ENCODE measurements around the gene ADGRA3.

Gene ADGRA3, protein sequence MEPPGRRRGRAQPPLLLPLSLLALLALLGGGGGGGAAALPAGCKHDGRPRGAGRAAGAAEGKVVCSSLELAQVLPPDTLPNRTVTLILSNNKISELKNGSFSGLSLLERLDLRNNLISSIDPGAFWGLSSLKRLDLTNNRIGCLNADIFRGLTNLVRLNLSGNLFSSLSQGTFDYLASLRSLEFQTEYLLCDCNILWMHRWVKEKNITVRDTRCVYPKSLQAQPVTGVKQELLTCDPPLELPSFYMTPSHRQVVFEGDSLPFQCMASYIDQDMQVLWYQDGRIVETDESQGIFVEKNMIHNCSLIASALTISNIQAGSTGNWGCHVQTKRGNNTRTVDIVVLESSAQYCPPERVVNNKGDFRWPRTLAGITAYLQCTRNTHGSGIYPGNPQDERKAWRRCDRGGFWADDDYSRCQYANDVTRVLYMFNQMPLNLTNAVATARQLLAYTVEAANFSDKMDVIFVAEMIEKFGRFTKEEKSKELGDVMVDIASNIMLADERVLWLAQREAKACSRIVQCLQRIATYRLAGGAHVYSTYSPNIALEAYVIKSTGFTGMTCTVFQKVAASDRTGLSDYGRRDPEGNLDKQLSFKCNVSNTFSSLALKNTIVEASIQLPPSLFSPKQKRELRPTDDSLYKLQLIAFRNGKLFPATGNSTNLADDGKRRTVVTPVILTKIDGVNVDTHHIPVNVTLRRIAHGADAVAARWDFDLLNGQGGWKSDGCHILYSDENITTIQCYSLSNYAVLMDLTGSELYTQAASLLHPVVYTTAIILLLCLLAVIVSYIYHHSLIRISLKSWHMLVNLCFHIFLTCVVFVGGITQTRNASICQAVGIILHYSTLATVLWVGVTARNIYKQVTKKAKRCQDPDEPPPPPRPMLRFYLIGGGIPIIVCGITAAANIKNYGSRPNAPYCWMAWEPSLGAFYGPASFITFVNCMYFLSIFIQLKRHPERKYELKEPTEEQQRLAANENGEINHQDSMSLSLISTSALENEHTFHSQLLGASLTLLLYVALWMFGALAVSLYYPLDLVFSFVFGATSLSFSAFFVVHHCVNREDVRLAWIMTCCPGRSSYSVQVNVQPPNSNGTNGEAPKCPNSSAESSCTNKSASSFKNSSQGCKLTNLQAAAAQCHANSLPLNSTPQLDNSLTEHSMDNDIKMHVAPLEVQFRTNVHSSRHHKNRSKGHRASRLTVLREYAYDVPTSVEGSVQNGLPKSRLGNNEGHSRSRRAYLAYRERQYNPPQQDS (N-terminal part only)

DNA sequence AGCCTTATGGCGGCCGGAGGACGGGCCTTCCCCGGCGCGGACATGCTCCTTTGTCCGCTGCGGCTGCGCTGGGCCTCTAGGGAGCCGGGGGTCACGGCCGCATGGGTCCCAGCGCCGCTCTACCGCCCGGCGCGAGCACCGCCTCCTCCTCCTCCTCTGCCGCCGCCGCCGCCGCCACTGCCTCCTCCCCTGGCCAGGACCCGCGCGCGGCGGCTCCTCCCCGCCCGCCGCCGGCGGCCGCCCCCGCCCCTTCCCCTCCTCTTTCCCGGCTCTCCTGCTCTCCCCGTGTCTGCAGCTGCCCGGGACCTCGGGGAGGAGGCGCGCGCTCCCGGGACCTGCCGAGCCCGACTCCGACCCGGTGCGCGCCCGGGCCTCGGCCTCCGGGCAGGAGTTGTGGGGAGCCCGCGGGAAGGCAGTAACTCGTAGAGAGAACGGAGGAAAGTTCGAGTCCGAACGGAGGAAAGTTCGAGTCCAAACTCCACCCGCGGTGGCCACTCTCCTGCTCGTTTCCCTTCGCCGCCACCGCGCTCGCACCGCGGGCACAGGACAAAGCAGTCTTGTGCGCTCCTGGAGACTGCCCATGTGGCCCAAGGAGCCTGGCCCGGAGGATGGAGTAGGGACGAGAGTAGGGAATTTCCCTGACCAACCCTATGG, at the start of gene ADGRA3:
Gene ADGRA3 (minus strand): TSS at position 179 of the 654 bp plus-strand sequence. CDS start 282 bp downstream, outside the sequence.
- DNase-seq, result peak; percentile 50 to 53

GRCh38 chr4:22556495-22556894, 40.6 kb upstream of the ADGRA3 start:
- DNase-seq, result no peak

DNA sequence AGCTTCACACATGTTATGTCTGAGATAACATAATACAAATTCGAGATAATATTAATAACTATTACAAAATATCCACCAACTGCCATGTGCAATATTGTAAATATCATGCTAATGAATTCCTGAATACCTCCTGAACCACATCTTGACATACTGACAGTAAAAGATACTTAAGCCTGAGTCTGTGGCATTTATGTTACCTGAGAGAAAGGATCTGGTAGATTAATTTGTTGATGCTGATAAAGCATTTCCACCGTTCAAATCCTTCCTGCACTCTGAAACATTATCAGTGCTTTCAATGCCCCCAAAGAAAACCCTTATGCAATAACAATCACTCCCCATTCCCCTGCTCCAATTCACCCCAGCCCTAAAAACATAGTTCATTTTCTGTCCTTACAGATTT, 38.8 kb upstream of the ADGRA3 start:
- DNase-seq, result no peak

DNA sequence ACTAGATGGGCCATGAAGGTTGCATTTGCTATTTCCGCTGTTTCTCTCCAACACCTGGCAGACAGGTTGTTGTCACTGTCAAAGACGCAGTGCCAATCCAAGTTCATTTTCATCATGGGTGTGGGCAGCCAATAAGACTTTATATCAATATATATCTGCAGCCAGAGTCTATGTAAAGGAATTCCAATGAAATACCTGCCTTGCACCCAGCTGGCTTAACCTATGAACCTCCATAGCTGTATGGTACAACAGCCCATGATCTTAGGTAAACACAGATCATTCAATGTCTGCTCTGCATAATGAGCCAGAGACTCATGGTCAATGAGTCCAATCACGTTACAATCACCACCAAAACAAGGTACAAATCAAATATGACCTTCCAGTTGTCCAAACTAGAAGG, 37.7 kb upstream of the ADGRA3 start:
- DNase-seq, result no peak

DNA sequence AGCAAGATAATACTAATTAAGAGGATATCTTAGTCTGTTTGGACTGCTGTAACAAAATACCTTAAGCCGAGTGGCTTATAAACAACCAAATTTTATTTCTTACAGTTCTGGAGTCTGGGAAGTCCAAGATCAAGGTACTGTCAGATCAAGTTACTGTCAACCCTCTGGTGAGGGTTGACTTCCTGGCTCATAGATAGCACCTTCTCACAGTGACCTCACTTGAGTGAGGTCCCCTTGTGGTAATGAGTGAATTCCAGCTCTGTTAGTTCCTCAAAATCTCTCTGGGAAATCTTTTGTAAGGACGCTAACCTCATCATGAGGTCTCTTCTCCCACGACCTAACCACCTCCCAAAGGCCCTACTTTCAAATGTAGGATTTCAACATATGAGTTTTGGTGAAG, 36.9 kb upstream of the ADGRA3 start:
- DNase-seq, result peak; percentile 41 to 59

DNA sequence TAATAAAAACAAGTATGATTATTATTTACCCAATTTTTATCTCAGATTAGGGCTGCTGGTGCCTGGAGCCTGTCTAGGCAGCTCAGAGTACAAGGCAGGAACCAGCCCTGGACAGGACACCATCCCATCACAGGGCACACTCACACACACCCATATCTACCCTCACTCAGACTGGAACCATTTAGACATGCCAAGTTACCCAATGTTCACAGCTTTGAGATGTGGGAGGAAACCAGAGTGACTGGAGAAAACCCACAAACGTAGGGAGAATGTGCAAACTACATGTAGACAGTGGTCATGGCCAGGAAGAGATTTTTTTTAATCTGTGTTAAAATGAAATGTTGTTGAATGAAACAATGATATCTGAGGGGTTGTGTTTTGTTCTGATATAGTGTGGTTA, 35.7 kb upstream of the ADGRA3 start:
- no peak for DNase-seq

- DNase-seq, result no peak
Measured at GRCh38 chr4:22546299-22546698, 30.4 kb upstream of the ADGRA3 start.

DNA sequence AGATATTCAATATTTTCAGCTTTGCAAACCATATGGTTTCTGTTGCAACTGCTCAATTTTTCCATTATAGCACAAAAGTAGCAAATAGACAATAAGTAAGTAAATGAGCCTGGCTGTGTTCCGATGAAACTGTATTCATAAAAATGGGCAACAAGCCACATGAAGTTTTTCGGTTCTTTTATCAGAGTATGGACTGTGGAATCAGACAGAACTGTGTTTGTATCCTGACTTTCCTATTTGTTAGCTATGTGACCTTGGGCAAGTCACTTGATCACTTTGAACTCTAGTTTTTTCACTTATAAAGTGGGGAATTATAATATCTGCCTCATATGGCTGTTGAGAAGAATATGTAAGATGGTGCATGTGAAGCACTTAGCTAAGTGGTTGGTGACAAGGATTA, 23.4 kb upstream of the ADGRA3 start:
- DNase-seq, result no peak

DNA sequence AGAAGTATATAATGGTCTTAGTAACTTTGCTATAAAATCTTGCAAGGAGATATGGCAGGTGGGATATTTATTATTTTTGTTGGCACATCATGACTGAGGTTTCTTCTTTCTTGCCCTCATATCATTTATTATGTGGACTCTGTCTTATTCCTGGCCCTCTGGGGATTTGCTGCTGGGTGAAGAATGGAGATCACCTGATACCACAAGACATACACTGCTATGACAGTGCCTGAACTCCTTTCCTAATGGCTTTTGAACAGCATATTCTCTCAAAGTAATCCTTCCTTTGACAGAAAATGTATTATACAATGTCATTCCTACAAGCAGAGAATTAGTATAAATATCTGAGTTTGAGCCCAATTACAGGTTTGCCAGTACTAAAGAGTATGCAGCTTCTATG, 22.0 kb upstream of the ADGRA3 start:
- DNase-seq, result no peak

DNA sequence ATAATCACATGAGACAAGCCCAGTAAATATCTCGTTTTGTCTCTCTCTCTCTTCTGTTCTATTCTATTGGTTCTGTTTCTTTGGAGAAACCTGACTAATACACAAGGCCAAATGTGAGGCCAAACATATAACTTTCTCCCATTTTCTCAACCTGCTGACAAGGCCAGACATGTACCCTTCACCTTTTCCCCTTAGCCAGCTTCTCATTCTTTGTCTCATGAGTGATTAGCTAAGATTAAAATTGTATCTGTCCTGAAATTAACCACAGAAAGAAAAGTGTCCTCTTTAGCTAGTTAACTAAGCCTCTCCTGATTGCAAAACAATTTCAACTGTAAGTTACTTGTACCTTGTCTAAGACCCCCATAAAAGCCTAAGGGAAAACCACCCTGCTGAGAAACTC, 18.5 kb upstream of the ADGRA3 start:
- DNase-seq, result no peak

DNA sequence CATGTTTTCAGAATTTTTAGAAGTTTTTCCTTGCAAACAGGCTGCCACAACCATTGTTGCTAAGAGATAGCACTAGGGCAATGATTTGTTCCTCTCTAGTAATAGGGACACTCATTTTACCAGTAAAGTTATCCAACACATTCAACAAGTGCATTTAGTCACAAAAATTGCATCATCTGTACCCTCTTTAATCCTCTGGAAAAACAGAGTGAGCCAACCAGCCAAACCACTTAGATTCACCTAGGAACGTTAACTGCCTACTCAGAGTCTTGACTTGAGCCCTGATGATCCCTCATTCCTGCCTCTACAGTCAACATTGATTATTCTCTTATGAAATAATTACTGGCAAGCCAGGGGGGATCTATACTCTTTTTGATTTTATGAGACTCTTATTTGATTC, 17.0 kb upstream of the ADGRA3 start:
- DNase-seq, result no peak

DNA sequence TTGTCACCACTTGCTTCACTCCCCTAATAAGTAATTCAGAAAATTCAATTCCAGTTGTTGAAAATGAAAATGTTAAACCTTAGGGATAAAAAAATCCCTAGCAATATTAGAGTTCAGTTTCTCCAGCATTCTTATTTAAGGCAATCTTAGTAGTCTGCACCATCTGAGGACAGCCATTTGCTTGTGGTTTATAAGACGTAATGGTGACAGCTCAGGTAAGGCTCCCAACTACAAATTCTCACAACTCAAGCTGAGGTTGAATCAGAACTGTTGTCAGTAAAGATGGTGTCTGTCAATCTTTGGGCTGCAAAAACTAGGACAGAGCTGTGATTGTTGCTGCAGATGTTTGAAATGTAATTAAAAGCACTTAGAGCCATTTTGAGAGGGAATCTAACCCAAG, 16.3 kb upstream of the ADGRA3 start:
- no peak for DNase-seq

DNA sequence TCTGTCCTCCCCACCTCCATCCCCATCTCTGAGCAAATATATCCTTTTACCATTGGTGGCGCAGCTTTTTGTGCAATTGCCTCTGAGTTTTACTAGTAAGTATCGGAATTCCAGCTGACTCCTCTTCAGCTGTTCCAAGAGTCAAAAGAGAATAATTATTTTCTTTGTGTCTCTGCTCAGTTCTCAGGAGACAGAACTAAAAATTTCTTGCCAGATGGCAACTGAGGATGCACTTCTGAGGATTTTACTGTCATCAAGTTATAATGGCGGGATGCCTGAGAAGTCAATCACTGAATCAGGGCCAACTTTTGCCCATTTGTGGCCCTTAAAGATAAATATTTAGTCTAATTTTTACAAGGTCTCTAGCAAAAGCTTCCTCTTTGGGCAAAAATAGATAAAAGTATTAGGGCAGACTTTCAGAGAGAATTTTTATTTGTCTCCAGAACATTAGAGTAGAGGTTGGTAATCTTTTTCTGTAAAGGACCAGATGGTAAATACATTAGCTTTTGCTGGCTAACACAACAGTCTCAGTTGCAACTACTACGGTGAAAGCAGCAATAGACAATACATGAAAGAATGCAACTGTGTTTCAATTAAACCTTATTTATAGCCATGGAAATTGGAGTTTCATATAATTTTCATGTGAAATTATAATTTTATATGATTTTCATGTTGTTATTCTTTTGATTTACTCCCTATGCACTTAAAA, 15.6 kb upstream of the ADGRA3 start:
- DNase-seq, result no peak

GRCh38 chr4:22524895-22525294, 9.0 kb upstream of the ADGRA3 start:
- DNase-seq, result no peak

DNA sequence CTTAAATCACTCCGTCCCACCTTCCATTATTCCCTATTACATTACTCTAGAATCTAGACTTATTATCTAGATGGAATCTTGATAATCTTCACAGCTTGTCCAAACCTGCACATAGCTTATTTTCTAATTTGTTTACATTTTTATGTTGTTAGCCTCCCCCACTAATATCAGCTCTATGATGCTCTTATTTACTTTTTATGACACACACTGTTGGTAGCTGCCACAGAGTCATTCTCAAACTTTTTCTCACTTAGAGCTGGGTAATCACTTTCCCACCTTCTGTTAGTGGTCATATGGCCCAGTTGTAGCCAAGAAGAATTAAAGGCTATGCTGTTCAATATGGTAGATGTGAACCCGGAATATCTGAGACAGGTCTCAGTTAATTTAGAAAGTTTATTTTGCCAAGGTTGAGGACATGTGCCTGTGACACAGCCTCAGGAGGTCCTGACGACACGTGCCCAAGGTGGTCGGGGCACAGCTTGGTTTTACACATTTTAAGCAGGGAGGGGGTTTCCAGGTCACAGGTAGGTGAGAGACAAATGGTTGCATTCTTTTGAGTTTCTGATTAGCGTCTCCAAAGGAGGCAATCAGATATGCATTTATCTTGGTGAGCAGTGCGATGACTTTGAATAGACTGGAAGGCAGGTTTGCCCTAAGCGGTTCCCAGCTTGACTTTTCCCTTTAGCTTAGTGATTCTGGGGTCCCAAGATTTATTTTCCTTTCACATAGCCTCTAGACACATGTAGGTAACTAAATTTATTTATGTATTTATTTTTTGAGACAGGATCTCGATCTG, 7.0 kb upstream of the ADGRA3 start:
- no peak for DNase-seq

DNA sequence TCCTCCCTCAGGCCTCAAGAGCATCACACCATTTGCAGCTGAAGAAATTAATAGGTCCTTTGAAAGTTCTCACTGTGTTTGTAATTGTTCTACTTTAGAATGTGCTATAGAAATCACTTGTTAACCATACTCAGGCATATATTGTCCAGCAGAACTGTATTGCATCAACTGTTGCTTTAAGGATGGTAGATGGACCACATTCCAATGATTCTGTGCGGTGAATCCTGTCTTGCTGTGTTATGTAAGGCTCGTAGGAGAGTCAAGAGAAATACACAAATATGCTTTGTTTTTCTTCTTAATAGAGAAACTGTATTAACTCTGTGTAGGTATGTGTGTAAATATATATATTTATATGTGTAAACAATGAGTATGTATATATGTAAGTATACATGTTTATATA, 6.3 kb upstream of the ADGRA3 start:
- DNase-seq, result no peak

DNA sequence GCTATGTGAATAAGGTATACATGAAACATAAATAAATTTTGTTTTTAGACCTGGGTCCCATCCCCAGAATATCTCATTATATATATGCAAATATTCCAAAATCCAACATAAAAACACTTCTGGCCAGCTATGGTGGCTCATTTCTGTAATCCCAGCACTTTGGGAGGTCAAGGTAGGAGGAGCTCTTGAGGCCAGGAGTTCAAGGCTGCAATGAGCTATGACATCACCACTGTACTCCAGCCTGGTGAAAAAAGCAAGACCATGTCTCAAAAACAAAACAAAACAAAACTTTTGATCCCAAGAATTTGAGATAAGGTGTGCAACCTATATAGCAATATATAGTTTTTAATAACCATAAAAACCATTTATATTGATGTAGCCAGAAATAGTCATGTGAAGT, 5.4 kb upstream of the ADGRA3 start:
- DNase-seq, result no peak

GRCh38 chr4:22515145-22515887, 550 bp downstream of the ADGRA3 start:
- peak; percentile 80 to 85 for DNase-seq

DNA sequence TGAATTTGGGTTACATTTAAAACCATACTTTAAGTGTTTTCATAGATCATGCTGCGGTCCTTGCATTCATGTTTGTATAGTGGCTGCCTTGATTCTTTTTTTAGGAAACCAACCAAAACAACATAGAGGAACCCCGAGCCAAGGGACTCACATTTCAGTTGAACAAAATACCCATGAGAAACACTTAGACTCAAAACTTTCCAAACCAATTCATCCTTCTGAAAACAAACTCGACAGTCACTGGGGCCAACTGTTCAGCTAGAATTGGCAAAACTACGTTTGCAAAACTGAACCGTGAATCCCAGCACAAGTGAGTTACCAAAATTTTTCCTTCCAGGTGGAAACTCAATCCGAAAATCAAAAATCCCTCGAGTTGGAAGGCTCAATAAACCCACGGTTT, 1.4 kb downstream of the ADGRA3 start:
- peak in 1 of 2 experiments; percentile 19 for DNase-seq

- no peak for DNase-seq
Measured at GRCh38 chr4:22514001-22514400, 1.9 kb downstream of the ADGRA3 start.
